Activated CD8-positive, alpha-beta memory T cell treated with anti-CD3 and anti-CD28 coated beads, Interleukin-2, amount 10 ng/mL, durations not matched to agents 7 days and 5 days (primary cell): ENCODE measurements around the gene SYNE1. TPM values are rescaled to one million over a fixed set of nuclear protein-coding genes. Genes with fewer than 3 reads are reported as not detected.
A peak's percentile ranks its signal among the peaks of the same experiment; 100 is the strongest.

ENCODE experiments used
- ATAC-seq: fragments of 150-1000 bp; cut with Tn5 transposase; one replicate; pipeline ENCODE4 v1.10.0; 2021; ENCODE audit warnings: moderate library complexity
- CTCF ChIA-PET: fragments of 350-600 bp; sonication (Branson Sonifier 250); formaldehyde crosslinking; loops from one replicate; lab custom pipeline; 2021; ENCODE audit warnings: antibody characterized with exemption; lab: Charles Lee
- DNase-seq: peaks from one replicate; pipeline ENCODE4 v3.0.0-alpha.2; 2020
- H3K27ac Mint-ChIP-seq: one replicate; pipeline ENCODE4 v1.8.0; 2021; ENCODE audit warnings: mild to moderate bottlenecking, mixed read lengths
- H3K27me3 Mint-ChIP-seq: one replicate; pipeline ENCODE4 v1.8.0; 2021; ENCODE audit warnings: mixed read lengths
- H3K36me3 Mint-ChIP-seq: one replicate; pipeline ENCODE4 v1.8.0; 2021; ENCODE audit warnings: mild to moderate bottlenecking, mixed read lengths
- H3K4me1 Mint-ChIP-seq: one replicate; pipeline ENCODE4 v1.8.0; 2021; ENCODE audit warnings: mixed read lengths
- H3K4me3 Mint-ChIP-seq: one replicate; pipeline ENCODE4 v1.8.0; 2021; ENCODE audit warnings: mild to moderate bottlenecking, moderate library complexity, mixed read lengths
- H3K9me3 Mint-ChIP-seq: one replicate; pipeline ENCODE4 v1.8.0; 2022; ENCODE audit warnings: low read depth, mixed read lengths
- total RNA-seq, 2 experiments: library from RNA; stranded (reverse); gene quantifications; one replicate each; pipeline ENCODE4 v1.2.3, GENCODE V29; 2021

SYNE1 gene
- total RNA-seq, 2 experiments from 2014 or later = 58.5 to 76.6 TPM

DNA sequence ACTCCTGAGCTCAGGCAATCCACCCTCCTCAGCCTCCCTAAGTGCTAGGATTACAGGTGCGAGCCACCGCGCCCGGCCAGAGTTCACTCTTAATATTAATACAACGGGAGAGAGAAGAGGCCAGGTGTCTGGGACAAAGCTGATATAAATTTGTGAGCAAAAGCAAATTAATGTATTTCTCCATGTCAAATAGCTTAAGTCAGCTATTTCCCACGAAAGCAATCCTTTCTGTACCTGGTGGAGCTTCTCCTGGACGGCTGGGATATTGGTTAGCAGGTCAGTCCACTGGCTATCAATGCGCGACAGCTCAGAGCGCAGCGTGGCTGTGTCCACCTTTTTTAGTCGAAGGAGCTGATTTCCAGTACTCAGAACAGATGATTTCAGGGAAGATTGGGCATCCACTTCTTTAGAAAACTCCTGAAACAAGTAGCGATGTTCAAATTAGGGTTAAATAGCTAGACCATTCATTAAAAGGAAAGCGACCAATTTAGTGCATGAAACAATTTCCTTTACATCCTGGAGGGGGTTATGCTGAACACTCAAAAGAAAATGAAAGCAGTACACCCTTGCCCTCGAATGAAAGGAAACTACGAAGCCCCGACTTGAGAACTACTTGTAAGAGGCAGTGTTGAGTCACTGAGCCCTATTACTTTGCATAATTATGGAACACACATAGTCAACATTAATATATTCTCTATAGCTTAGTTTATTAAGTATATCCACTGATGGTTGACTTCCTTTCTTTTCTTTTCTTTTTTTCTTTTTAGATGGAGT lies 403.4 kb downstream of the SYNE1 start:
- H3K36me3 Mint-ChIP-seq = peaks cover 38% of the 10 kb centered on the region
- CTCF ChIA-PET = interaction anchor here (1.2 to 1.3 kb wide), 2 partner anchors 34 to 469 kb away, joined by 3 read pairs; no protein-coding TSS in a partner anchor
- H3K27ac Mint-ChIP-seq = peak overlapping the region; percentile 76
- H3K27me3 Mint-ChIP-seq = no peaks in the 10 kb centered on the region
- H3K4me3 Mint-ChIP-seq = peak overlapping the region; percentile 48
- ATAC-seq (peak; percentile 88), DNase-seq (peak; percentile 44)
- H3K9me3 Mint-ChIP-seq = no peaks in the 10 kb centered on the region
- peaks cover 15% of the 10 kb centered on the region for H3K4me1 Mint-ChIP-seq

DNA sequence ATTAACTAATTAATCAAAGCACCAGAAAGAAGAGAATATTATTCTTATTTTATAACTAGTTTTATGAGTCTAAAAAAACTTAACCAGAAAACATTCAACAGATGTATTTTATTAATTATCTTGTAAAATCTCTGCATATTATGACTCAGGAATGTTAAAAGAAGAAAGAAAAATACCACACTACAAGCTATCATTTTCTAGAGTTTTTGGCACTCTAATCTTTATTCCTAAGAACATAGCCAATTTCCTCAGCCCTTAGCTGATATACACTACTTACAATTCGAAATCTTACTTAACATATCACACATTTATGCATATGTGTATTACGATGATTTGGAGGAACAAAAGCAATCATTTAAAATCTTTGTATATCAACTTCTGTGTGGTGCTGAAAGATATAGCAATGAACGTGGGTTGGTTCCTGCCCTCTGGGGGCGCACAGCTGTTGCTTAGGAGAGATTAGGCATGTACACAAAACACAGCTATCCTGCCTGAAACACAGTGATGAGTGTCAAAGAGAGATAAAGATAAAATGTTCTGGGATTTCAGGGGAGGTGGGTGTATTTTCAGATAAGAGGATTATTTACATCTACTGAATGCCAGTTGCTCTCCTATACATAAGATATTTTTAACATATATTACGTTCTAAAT lies 404.5 kb downstream of the SYNE1 start:
- Mint-ChIP-seq H3K9me3 (no peaks in the 10 kb centered on the region), H3K36me3 (peaks cover 39% of the 10 kb centered on the region), H3K4me1 (peaks cover 15% of the 10 kb centered on the region), H3K27me3 (no peaks in the 10 kb centered on the region), H3K27ac (peak overlapping the region; percentile 76), H3K4me3 (peak overlapping the region; percentile 43)
- no peak for DNase-seq
- ATAC-seq = peak; percentile 70
- CTCF ChIA-PET = interaction anchor here (1.0 kb wide), 1 partner anchor 17 kb away, joined by 3 read pairs; no protein-coding TSS in a partner anchor

DNA sequence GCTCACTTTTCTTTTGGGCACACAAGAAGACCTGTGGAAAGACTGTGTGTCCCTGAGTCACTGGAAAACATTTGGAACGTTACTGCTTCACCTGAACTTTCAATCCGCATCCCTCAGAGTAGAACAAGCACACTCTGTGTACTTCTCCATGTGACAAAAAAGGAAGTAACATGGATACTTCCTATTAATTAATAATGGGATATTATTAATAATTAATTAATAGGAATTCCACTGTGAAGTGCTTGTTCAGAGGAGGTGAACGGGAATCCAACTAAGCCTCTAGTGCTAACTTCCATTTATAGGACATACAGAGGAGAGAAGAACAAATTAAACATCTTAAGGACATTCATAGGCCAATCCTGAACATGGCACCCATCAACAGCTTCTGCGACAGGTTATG lies 407.8 kb downstream of the SYNE1 start:
- Mint-ChIP-seq H3K4me1 (peaks cover 9% of the 10 kb centered on the region), H3K27me3 (no peaks in the 10 kb centered on the region), H3K36me3 (peaks cover 35% of the 10 kb centered on the region), H3K9me3 (no peaks in the 10 kb centered on the region), H3K27ac (no peak overlapping the region), H3K4me3 (no peak overlapping the region)
- DNase-seq (no peak), ATAC-seq (no peak)
- CTCF ChIA-PET = interaction anchor here (1.6 kb wide), 2 partner anchors 10 to 20 kb away, joined by 3 to 4 read pairs; no protein-coding TSS in a partner anchor

DNA sequence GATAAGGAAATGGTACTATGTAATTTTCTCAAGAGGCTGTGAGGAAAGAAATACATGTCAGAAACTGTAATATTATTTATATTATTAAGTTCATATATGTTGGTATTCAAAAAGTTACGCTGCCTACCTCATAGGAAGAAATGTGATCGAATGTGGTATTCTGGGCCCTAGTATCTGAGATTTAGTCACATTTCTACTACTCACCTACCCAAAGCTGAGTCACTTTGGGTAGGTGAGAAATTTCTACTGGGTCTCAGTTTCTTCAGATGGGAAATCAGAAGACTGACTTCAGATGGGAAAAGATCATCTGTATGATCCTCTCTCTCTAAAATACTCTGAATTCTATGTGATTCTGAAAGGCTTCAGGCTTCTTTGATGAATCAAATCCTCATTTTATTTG lies 411.0 kb downstream of the SYNE1 start:
- Mint-ChIP-seq H3K36me3 (peaks cover 48% of the 10 kb centered on the region), H3K27me3 (no peaks in the 10 kb centered on the region), H3K27ac (no peak overlapping the region), H3K4me1 (no peaks in the 10 kb centered on the region), H3K4me3 (no peak overlapping the region), H3K9me3 (peaks cover 12% of the 10 kb centered on the region)
- DNase-seq (no peak), ATAC-seq (no peak)
- CTCF ChIA-PET = no interaction called here

DNA sequence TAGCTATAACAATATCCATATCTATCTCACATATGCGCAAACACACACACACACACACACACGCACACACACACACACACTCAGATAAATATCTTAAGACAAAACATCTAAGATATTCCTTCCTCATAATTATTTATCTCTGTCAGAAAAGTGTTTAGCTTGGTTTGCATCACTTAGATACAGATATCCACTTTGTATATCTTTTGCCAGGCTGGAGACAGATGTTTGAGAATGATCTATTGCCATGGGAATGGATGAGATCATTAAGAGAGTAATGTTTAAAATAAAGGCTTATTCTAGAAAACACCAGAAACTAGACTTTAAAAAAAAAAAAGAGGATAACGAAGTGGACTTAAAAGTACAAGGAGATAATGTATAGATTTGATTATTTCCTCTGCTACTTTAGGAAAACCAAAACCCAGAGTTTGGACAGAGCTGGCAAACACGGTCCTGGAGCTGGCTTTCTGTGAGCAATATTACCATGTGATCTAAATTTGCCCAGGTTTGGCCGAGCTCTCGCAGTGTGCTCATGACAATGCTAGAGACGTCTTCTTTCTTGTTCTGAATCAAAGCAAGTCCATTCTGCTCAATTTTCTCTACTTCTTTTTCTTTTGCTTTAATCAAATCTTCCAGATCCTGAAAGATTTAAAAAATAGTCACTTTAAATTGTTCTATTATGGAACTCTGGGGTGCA lies 411.8 kb downstream of the SYNE1 start:
- peaks cover 12% of the 10 kb centered on the region for H3K9me3 Mint-ChIP-seq
- CTCF ChIA-PET = interaction anchor here (1.0 kb wide), 1 partner anchor 11 kb away, joined by 3 read pairs; no protein-coding TSS in a partner anchor
- H3K4me3 Mint-ChIP-seq = no peak overlapping the region
- DNase-seq = no peak
- no peaks in the 10 kb centered on the region for H3K27me3 Mint-ChIP-seq
- H3K27ac Mint-ChIP-seq = no peak overlapping the region
- H3K4me1 Mint-ChIP-seq = no peaks in the 10 kb centered on the region
- no peak for ATAC-seq
- H3K36me3 Mint-ChIP-seq = peaks cover 48% of the 10 kb centered on the region

DNA sequence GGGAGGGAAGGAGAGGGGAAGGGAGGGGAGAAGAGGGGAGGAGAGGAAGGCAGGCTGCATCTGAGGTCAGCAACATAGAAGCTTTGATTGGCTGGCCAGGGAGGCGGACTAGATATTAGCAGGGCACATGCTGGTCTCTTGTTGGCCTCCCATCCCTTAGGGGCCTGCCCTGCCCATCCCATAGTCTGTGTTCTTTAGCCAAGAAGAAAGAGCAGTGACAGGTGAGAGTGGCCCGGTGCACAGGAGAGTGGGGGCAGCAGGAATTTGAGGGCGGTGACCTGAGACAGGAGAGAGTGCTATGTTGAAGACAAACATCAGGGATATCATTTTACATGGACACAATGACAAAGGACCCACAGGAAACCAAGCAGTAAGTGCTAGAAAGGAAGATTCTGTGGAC lies 413.5 kb downstream of the SYNE1 start:
- Mint-ChIP-seq H3K27me3 (no peaks in the 10 kb centered on the region), H3K27ac (no peak overlapping the region), H3K36me3 (peaks cover 54% of the 10 kb centered on the region), H3K9me3 (peaks cover 12% of the 10 kb centered on the region), H3K4me1 (no peaks in the 10 kb centered on the region), H3K4me3 (no peak overlapping the region)
- no peak for DNase-seq
- CTCF ChIA-PET = no interaction called here
- ATAC-seq = no peak

DNA sequence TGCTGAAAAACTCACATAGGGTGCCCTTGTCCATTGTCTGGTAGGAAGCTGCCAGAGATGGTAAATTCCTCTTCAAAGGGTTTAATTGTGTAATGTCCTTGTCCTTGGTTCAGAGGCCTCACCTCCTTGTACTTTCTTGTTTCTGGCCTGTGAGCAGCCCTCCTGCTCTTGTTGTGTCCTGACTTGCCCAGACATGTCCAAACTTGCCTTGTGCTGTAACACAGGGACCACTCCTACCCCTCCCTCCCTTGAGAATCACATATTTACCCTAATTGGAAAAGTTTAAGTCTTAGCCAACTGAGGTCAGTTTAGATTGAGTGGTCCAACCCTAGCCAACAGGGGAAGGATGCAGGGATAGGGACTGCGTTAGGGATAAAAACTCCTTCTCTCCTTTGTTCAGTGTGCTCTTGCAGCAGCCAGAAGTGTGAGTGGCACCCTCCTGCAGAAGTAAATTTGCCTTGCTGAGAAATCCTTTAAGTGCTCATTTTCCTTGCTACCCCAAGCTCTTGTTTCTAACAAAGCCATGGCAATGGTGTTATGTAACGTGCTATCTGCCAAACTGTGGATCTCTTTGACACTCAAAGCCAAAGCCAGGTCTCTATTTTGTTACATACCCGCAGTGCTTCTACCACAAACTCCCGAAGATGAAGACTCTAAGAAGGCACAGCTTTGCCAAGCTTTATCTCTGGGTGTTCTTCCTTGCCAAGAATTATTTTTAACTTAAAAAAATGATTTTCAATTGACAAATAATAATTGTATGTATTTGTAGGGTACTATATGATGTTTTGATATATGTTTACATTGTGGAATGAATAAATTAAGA lies 415.1 kb downstream of the SYNE1 start:
- Mint-ChIP-seq H3K27ac (peak overlapping the region; percentile 14), H3K36me3 (peaks cover 54% of the 10 kb centered on the region), H3K4me1 (no peaks in the 10 kb centered on the region), H3K9me3 (peaks cover 12% of the 10 kb centered on the region), H3K4me3 (no peak overlapping the region), H3K27me3 (no peaks in the 10 kb centered on the region)
- DNase-seq (no peak), ATAC-seq (no peak)
- CTCF ChIA-PET = no interaction called here

DNA sequence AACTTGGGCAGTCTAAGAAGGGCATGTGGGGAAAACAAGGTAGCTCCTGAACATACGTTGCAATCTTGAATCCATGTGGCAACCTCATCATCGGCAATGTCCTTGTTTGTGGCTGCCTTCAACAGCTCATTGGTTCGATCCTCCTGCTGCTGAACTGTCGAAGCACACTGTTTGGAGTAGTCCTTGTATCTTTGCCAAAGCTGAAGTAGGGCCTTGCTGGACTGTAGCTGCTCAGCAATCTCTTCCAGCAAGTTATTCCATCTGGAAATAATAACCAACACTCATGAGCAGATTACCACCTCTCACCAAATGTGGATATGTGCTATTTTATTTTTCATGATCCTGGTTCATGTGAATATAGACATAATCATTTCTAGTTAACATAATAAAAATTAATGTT lies 416.4 kb downstream of the SYNE1 start:
- ATAC-seq (no peak), DNase-seq (no peak)
- Mint-ChIP-seq H3K4me3 (no peak overlapping the region), H3K36me3 (peaks cover 61% of the 10 kb centered on the region), H3K9me3 (peaks cover 12% of the 10 kb centered on the region), H3K27me3 (no peaks in the 10 kb centered on the region), H3K4me1 (no peaks in the 10 kb centered on the region), H3K27ac (no peak overlapping the region)
- CTCF ChIA-PET = interaction anchor here (0.7 to 1.0 kb wide), 2 partner anchors 18 to 87 kb away, joined by 3 read pairs; no protein-coding TSS in a partner anchor

DNA sequence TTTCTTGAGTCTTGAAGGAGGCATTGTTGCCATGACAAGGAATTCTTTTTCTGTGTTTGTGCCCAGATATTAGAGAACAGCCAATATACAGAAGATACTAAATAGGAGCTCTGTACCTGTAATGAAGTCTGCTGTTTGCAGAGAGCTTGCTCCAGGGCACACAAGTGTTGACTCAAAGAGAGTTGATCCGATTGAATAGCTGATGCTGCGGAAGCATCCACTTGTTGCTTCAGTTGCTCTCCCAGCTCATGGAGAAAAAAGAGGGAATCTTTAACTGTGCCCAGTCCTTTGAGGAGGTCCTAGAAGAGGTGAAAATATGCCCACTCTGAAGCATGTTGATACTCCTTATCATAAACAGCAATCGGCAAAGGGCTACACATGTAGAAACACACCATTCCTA lies 418.3 kb downstream of the SYNE1 start:
- Mint-ChIP-seq H3K9me3 (peaks cover 12% of the 10 kb centered on the region), H3K4me3 (no peak overlapping the region), H3K27ac (no peak overlapping the region), H3K36me3 (peaks cover 55% of the 10 kb centered on the region), H3K27me3 (no peaks in the 10 kb centered on the region), H3K4me1 (no peaks in the 10 kb centered on the region)
- ATAC-seq (no peak), DNase-seq (no peak)
- CTCF ChIA-PET = no interaction called here

DNA sequence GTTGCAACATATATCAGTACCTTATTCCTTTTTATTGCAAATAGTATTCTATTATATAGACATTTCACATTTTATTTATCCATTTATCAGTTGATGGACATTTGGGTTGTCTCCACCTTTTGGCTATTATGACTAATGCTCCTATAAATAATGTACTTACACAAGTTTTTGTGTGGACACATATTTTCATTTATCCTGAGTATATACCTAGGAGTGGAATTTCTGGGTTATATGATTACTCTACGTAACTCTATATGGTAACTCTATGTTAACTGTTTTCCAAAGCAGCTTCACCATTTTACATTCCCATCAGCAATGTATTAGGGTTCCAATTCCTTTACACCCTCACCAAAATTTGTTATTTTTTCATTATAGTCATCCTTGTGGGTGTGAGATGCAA lies 424.7 kb downstream of the SYNE1 start:
- Mint-ChIP-seq H3K9me3 (no peaks in the 10 kb centered on the region), H3K4me1 (no peaks in the 10 kb centered on the region), H3K4me3 (no peak overlapping the region), H3K27ac (no peak overlapping the region), H3K36me3 (peaks cover 38% of the 10 kb centered on the region), H3K27me3 (no peaks in the 10 kb centered on the region)
- CTCF ChIA-PET = no interaction called here
- DNase-seq (no peak), ATAC-seq (no peak)

DNA sequence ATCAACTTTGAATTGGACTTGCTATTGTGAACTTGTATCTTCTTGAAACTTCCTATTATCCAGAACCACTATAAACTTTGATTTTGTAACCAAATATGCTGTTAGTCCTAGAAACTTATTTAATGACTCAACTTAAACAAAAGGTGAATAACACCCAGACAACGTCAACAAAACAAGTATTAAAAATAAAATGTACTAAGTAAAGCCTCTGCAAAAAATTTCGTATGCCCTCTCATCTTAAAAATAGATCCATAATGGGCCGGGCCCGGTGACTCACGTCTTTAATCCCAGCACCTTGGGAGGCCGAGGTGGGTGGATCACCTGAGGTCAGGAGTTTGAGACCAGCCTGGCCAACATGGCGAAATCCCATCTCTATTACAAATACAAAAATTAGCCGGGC lies 428.0 kb downstream of the SYNE1 start:
- DNase-seq (no peak), ATAC-seq (no peak)
- CTCF ChIA-PET = no interaction called here
- no peak overlapping the region for H3K27ac Mint-ChIP-seq
- H3K36me3 Mint-ChIP-seq = peaks cover 45% of the 10 kb centered on the region
- no peaks in the 10 kb centered on the region for H3K27me3 Mint-ChIP-seq
- no peaks in the 10 kb centered on the region for H3K4me1 Mint-ChIP-seq
- H3K4me3 Mint-ChIP-seq = no peak overlapping the region
- H3K9me3 Mint-ChIP-seq = no peaks in the 10 kb centered on the region

DNA sequence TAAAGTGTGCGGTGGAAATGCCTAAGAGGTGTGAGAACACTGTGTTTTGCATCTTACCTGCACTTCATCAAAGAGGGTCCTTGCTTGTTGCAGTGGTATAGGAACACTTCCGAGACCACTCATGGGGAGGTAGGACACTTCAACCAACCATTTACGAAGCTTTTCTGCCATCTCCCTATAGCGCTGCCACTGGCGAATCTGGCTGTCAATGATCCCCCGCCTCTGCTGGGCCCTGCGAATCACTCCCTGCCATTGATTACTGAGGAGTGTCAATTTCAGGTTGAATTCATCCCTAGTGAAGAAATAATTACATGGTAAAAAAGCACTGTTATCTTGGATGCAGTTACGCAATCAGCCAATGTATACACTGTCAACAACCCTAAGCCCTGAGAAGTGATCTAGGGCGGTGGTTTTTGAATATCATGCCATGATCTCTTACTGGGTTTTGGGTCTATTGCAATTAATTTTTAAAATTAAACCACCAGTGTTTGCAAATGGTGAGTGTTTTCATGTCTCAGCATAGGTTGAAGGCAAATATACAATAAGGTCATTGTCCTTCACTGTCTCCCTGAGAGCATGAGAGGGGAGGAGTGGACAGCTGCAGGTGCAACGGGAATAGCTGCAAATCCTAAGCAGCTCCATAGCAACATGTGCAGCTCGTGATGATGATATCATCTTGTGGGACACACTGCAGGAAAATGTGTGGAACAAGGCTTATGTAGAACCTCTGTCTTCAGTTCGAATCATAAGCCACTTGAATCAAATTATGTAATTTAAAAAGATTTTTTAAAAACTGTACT lies 429.0 kb downstream of the SYNE1 start:
- H3K4me3 Mint-ChIP-seq = no peak overlapping the region

More for the DNA sequence above, 429.0 kb downstream of the SYNE1 start:
- ATAC-seq (no peak), DNase-seq (no peak)
- CTCF ChIA-PET = no interaction called here
- H3K27me3 Mint-ChIP-seq = no peaks in the 10 kb centered on the region
- H3K9me3 Mint-ChIP-seq = no peaks in the 10 kb centered on the region
- H3K27ac Mint-ChIP-seq = no peak overlapping the region
- peaks cover 45% of the 10 kb centered on the region for H3K36me3 Mint-ChIP-seq
- H3K4me1 Mint-ChIP-seq = no peaks in the 10 kb centered on the region
